ENCODE data around the gene SPOCK1. TPM values are rescaled to one million over a fixed set of nuclear protein-coding genes. Genes with fewer than 3 reads are reported as not detected.

Gene SPOCK1
- total and polyA plus RNA-seq, 10 donors = 0.50 to 17.0 (median 6.6) TPM

DNA sequence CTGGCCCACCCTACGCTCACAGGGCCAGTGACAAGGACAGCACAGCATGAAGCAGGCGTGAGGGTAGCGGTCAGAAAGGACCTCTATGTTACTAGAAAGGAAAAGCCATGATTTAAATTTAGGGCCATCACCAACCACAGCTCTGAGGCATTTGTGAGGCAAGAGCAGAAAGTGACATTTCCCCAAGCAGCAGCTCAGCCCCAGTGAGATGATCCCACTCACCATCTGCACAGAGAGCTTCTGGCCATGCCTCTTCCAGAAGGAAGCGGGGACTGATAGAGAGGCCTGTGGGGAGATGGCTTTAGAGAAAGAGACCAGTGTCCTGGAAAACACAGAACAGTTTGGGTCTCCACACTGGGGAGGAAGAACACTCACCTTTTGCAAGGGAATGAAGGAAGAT, 413.9 kb downstream of the SPOCK1 start:
- no peaks in the 10 kb centered on the region for H3K9me3 ChIP-seq
- intact Hi-C loops (cut with DNase I; ENCODE audit: low total_unique reads) = no loop called here
- H3K4me3 ChIP-seq = no peak overlapping the region
- H3K27me3 ChIP-seq (replicated peaks in 1 of 7) = peaks cover 0 to 10% (median 0%) of the 10 kb centered on the region in 7 donors
- DNase-seq = no peak
- TF ChIP-seq POLR2A (IDR thresholded peaks at IDR 0.05) = no peak
- TF ChIP-seq, protein P1, sequence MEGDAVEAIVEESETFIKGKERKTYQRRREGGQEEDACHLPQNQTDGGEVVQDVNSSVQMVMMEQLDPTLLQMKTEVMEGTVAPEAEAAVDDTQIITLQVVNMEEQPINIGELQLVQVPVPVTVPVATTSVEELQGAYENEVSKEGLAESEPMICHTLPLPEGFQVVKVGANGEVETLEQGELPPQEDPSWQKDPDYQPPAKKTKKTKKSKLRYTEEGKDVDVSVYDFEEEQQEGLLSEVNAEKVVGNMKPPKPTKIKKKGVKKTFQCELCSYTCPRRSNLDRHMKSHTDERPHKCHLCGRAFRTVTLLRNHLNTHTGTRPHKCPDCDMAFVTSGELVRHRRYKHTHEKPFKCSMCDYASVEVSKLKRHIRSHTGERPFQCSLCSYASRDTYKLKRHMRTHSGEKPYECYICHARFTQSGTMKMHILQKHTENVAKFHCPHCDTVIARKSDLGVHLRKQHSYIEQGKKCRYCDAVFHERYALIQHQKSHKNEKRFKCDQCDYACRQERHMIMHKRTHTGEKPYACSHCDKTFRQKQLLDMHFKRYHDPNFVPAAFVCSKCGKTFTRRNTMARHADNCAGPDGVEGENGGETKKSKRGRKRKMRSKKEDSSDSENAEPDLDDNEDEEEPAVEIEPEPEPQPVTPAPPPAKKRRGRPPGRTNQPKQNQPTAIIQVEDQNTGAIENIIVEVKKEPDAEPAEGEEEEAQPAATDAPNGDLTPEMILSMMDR (IDR thresholded peaks at IDR 0.05 in 8 of 11, conservative IDR thresholded peaks at IDR 0.05 in 3 of 11) = no peak
- TF ChIP-seq POLR2AphosphoS5 (IDR thresholded peaks at IDR 0.05) = no peak
- H3K4me1 ChIP-seq = no peaks in the 10 kb centered on the region
- no peaks in the 10 kb centered on the region for H3K36me3 ChIP-seq
- WGBS, 5 donors = 80 to 85% (median 84%) methylated on average over 4 of the region's 4 CpGs
- H3K27ac ChIP-seq = no peak overlapping the region

DNA sequence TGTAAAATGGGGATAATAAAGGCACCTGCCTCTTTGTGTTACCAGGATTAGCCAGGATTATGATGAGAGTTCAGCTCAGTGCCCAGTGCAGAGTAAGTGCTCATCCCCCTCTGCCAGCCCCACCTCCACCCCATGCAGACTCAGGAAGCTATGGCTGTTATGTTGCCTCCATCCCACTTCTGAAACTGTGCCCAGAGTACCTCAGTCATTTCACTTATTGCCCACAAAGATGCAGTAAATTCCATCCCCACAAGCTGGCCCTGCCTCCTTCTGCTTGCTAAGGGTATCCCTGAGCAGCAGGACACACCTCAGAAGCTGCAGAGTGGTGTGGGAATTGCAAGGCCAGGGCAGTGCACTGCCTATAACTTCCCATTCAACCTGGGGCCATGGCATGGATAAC, 415.1 kb downstream of the SPOCK1 start:
- peaks cover 0 to 10% (median 0%) of the 10 kb centered on the region in 7 donors for H3K27me3 ChIP-seq (replicated peaks in 1 of 7)
- DNase-seq = no peak
- no peaks in the 10 kb centered on the region for H3K4me1 ChIP-seq
- H3K4me3 ChIP-seq = no peak overlapping the region
- no peaks in the 10 kb centered on the region for H3K36me3 ChIP-seq
- H3K27ac ChIP-seq = no peak overlapping the region
- intact Hi-C loops (cut with DNase I; ENCODE audit: low total_unique reads) = no loop called here
- TF ChIP-seq POLR2A (IDR thresholded peaks at IDR 0.05) (no peak), POLR2AphosphoS5 (IDR thresholded peaks at IDR 0.05) (no peak)
- TF ChIP-seq, protein P1 (IDR thresholded peaks at IDR 0.05 in 8 of 11, conservative IDR thresholded peaks at IDR 0.05 in 3 of 11) = no peak
- H3K9me3 ChIP-seq = no peaks in the 10 kb centered on the region

DNA sequence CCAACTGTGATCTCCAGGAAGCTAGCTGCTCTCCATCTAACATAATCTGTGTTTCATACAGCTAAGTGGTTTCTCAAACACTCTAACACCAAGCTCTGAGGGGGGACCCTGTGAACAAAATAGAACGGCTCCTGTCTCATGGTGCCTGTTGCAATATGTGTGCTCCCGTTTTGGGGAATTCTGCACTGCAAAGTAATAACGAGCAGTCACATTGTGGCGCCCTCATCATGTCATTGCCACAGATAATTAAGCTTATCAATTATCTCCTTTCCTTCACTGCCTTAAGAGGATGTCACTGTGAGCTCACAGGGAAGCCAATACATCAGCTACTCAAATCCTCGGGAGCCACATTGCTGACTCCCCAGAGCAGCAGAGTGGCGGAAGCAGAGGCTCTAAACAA, 416.2 kb downstream of the SPOCK1 start:
- TF ChIP-seq, protein P1 (IDR thresholded peaks at IDR 0.05 in 8 of 11, conservative IDR thresholded peaks at IDR 0.05 in 3 of 11) = no peak
- TF ChIP-seq POLR2AphosphoS5 (IDR thresholded peaks at IDR 0.05) = no peak
- TF ChIP-seq POLR2A (IDR thresholded peaks at IDR 0.05) = no peak
- Histone ChIP-seq H3K9me3 (no peaks in the 10 kb centered on the region), H3K4me1 (no peaks in the 10 kb centered on the region), H3K4me3 (no peak overlapping the region), H3K27ac (peak overlapping the region in 2 of 8 donors; percentile 28 to 41), H3K36me3 (no peaks in the 10 kb centered on the region), H3K27me3 (replicated peaks in 1 of 7) (peaks cover 0 to 10% (median 0%) of the 10 kb centered on the region in 7 donors)
- DNase-seq = no peak
- intact Hi-C loops (cut with DNase I; ENCODE audit: low total_unique reads) = no loop called here
- 72 to 86% (median 80%) methylated on average over 6 of the region's 6 CpGs for WGBS, 5 donors

DNA sequence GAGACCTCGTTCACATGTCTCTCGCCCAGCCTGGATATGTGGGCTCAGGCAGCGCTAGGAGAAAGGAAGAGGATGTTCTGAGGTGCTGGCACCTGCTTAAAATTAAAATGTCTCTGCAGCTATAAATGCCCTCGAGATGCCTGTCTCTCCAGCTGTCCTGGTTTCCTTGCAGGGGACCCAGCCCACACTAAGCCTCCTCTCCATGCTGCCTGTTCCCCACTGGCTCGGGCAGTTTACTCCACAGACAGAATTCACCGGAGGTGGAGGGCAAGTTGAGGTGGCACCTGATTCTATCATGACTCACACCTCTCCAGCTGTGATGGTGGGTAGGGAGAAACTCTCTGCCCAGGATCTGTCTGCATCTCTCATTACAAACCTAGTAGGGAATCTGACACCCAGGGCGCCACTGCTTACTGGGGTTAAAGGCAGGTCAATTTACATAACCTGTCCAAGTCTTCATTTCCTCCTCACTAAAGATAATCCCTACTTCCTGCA, 420.9 kb downstream of the SPOCK1 start:
- WGBS, 5 donors = 55 to 63% (median 61%) methylated on average over 7 of the region's 7 CpGs
- Histone ChIP-seq H3K27me3 (replicated peaks in 1 of 7) (no peaks in the 10 kb centered on the region), H3K4me3 (no peak overlapping the region), H3K4me1 (no peaks in the 10 kb centered on the region), H3K27ac (no peak overlapping the region), H3K36me3 (no peaks in the 10 kb centered on the region), H3K9me3 (no peaks in the 10 kb centered on the region)
- no peak for DNase-seq
- TF ChIP-seq POLR2A (IDR thresholded peaks at IDR 0.05) (no peak), POLR2AphosphoS5 (IDR thresholded peaks at IDR 0.05) (no peak)
- TF ChIP-seq, protein P1 (IDR thresholded peaks at IDR 0.05 in 8 of 11, conservative IDR thresholded peaks at IDR 0.05 in 3 of 11) = no peak
- intact Hi-C loops (cut with DNase I; ENCODE audit: low total_unique reads) = no loop called here
